Right kidney (tissue), 1 donor: ENCODE measurements around the gene DCTN4.

ENCODE experiments used
- DNase-seq: peaks from one replicate; pipeline ENCODE4 v3.0.0-alpha.2; 2016

DCTN4 gene

DNA sequence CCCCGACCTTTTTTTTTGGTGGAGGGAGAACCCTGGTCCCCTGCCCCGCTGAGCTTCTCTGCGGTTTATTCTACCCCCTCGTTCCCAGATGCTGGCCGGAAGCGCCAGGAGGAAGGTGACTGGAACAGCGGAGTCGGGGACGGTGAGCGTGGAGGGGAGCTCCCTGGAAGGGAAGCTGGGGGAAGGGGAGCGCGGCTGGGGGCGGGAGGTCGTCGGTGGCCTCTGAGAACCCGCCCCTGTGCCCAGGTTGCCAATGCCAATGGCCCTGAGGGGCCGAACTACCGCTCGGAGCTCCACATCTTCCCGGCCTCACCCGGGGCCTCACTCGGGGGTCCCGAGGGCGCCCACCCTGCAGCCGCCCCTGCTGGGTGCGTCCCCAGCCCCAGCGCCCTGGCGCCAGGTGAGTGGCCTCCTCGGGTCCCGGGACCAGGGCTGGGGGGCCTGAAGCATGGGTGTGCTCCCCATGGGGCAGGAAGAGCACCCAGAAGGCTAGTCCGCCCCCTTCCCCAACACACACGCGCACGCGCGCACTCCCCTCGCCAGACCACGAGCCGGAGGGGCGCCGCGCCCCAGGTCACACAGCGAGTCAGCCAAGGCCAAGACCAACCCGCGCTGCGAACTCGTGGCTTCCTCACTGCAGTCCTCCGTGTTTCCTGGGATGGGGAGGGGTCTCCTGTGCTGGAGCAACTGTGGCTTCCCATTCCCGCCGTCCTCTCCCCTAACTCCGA lies 87.1 kb downstream of the DCTN4 start:
- peak; percentile 71 for DNase-seq

GRCh38 chr5:150670948-150671310 lies 87.9 kb downstream of the DCTN4 start:
- no peak for DNase-seq

DNA sequence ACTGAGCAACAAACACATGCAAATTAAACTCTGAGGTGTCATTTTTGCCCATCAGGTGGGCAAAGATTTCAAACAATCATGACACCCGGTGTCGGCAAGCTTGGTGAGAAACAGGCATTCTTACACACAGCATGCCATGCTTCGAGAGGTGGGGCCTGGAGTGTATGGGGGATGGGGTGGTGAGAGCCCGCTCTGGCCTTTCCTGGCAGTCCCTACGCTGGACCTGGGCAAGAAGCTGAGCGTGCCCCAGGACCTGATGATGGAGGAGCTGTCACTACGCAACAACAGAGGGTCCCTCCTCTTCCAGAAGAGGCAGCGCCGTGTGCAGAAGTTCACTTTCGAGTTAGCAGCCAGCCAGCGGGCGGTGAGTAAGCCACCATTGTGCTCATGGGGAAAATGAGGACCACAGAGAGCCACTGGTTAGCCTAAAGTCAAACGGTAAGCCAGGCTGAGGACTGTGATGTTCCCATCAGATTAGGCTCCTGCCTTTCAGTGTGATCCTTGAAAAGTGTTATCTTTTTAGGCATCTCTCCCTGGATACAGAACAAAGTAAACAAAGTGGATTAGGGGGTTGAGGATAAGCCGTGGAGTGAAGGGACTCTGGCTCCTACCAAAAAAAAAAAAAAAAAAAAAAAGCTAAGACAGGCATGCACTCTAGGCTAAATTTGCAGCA lies 88.4 kb downstream of the DCTN4 start:
- DNase-seq, result no peak

DNA sequence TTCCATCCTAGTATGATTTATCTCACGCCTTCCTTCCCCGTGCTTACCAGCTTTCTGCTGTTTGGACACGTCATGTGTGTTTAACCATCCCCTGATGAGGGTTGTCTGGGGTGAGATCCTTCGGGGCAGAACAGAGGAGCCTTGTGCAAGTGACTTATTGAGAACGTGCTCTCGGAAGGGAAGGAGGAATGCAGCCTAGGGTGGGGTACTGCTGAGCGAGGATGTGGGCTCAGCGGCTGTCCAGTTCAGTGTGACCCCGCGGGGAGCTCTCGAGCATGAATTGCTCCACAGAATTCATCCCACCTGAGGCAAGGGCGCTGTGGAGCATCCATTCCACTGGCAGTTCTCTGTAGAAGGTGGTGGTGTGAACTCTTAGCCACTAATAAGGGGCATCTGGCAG lies 93.8 kb downstream of the DCTN4 start:
- DNase-seq, result no peak

- no peak for DNase-seq
Observed at GRCh38 chr5:150663936-150664335, 94.9 kb downstream of the DCTN4 start.

DNA sequence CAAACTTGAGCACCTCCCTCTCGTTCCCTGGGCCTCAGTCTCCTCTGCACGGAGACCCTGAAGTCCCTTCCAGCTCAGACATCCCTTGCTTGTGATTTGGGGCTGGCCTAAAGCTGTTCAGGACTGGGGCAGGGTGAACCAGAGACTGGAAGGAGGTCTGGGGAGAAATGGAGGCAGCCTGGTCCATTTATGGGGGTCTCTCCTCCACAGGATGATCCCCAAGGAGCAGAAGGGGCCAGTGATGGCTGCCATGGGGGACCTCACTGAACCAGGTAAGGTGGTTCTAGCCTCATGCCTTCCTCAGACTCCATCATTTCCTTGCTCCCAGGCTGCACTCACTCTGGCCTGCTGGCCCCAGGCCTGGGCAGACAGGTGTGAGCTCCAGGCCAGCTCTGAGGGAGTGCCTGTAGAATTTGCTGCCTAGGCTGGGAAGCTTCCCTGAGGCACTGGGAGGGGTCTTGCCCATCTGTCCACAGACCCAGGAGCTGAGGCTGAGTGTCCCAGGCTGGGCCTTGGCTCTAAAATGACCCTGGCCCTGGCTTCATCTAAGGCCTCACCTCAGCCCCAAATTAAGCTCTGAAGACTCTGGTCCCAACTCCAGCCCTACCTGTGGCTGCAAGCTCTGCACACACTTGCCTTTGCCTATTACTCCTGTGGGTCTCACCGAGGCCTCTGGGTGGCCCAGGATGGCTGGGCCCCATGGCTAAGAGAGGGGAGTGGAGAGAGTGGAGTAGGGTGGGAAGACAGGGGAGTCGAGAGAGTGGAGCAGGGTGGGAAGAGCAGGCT lies 95.9 kb downstream of the DCTN4 start:
- no peak for DNase-seq

DNA sequence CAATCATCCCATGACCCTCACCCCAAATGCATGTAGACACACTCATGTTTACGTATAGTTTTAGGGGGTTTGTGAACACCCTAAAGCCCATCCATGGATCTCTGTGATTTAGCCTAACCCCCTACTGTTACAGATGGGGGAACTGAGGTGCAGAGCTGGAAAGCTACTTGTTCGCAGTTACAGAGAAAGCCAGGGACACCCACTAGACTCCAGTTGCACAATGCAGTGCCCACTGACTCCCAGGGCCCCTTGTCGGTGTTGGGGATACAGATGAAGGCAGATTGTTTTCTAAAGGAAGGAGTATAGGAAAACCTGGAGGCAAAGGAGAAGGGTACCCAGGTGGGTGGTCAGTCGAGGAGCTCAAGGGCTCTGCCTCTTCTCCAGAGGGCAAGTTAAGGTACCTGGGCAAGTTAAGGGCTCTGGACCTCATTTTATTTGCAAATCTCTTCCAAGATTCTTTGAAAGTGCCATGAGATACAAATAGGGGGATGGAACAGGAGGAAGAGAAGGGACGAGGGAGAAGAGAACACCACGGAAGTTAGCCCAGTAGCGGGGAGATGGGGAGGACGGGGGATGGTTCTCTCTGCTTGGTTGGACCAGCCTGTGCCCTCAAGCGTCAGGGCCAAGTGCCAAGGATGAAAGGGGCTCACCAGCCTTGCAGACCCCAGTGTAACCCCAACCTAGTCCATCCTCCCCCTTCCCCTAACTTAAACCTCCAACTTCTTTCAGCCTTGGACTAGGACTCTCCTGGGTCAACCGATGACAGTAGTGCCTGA lies 96.8 kb downstream of the DCTN4 start:
- DNase-seq, result no peak

DNA sequence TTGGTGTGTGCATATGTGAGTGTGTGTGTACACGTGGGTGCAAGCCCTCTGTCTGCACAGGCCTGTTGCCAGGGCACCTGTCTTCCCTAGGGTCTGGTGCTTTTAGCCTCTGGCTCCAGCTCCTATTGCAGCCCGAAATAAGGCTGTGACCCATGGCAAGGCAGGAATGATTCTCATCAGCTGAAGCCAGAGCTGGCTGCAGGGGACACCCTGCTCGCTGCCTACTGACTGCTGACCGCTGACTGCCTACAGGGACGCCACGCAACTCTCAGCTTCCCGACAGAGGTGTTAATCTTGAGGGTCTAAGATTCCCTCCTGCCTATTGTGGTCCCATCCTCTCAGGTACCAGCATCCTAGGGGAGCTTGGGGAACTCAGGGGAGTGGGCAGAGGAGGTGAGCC lies 97.7 kb downstream of the DCTN4 start, which contains the start of gene MYOZ3:
Gene MYOZ3, plus strand, starts transcription at position 166 of the 400 bp plus-strand sequence. CDS start 1,691 bp downstream, outside the sequence.
- DNase-seq, result no peak

DNA sequence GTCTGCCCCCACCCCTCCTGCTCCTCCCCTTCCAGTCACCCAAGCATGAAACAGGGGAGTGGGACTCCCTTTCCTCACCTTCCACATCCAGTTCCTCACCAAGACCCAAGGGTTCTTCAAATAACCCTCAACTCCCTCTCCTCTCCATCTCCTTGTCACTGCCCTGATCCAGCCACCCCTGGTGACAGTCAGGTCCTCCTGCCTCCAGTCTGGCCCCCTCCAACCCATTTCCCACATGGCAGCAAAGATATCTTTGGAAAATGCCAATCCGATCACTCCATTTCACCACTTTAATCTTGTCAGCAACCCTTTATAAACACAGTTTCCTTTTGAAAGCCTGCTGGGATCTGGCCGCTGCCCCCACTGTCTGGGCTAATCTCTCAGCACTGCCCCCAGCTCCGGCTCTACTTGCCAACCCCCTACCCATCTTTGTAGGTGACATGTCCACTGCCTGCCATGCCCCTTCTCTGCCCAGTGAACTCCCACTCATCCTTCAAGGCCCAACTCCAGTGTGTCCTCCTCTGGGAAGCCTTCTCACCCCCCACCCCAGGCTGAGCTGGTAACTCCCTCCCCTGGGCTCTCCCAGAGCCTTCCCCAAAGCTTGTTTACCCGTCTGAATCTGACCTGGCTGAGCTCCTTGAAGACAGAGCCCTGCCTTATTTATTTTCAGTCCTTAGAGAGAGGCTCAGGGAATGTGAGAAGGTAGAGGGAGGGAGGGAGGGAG lies 98.5 kb downstream of the DCTN4 start:
- peak; percentile 20 for DNase-seq

- no peak for DNase-seq
Observed at GRCh38 chr5:150659360-150660107, 99.3 kb downstream of the DCTN4 start.

- DNase-seq, result no peak
Observed at GRCh38 chr5:150658699-150659265, 100.0 kb downstream of the DCTN4 start.
